Parietal lobe (tissue), 2 donors: Measurements from ENCODE around the gene ROGDI. TPM values are rescaled to one million over a fixed set of nuclear protein-coding genes. Genes with fewer than 3 reads are reported as not detected.

Source experiments
- small RNA-seq: library from RNA; depleted of rRNA; stranded (forward); fragments of <200 nt; gene quantifications from one replicate; pipeline ENCODE3, GENCODE V24; 2014; ENCODE audit warnings: low replicate concordance
- total RNA-seq: library from RNA; depleted of rRNA; stranded (reverse); fragments of >200 nt; gene quantifications from one replicate; pipeline ENCODE4 v1.2.3, GENCODE V29; 2014

ROGDI gene, protein sequence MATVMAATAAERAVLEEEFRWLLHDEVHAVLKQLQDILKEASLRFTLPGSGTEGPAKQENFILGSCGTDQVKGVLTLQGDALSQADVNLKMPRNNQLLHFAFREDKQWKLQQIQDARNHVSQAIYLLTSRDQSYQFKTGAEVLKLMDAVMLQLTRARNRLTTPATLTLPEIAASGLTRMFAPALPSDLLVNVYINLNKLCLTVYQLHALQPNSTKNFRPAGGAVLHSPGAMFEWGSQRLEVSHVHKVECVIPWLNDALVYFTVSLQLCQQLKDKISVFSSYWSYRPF
- total RNA-seq: 41.6 TPM

DNA sequence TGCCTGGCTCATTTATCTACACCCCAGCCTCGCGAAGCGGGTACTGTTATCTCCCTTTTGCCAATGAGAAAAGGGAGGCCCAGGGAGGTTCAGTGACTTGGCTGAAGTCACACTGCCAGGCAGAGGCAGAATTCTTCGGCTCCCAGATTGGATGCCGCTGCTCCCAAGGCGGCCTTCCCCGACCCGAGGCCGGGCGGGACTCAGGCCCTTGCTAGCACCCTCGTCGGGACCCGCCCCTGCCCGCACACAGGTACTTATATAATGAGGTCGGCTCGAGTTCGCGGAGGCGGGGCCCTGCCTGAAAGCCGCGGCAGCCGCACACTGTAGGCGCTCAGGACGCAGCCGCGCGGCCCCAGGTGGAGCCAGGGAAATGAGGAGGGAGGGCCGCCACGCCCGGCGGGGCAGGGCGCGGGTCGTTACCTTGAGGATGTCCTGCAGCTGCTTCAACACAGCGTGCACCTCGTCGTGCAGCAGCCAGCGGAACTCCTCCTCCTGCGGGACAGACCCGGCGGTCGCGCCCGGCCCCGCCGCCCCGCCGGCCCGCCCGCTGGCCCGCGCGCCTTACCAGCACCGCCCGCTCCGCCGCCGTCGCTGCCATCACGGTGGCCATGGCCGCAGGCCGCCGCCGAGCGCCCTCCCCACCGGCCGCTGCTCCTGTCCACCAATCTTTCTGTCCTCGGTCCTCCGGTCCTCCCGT, at the start of gene ROGDI:
TSS of gene ROGDI (minus strand) at position 672 of the 697 bp plus-strand sequence. CDS start at position 610, 62 bp downstream.

GRCh38 chr16:4846901-4847773, 44.7 kb upstream of the ROGDI start, which contains the start of the genes GLYR1 and UBN1:
GLYR1 (minus strand) TSS chr16:4847288; CDS start chr16:4847265, 23 bp downstream.
UBN1 (plus strand) TSS chr16:4847481; CDS start chr16:4852918, 5,437 bp downstream.

GRCh38 chr16:4795181-4795827, 7.1 kb downstream of the ROGDI start, which contains the start of gene SMIM22:
SMIM22 (plus strand) TSS chr16:4795369; CDS start chr16:4795735, 366 bp downstream.

DNA sequence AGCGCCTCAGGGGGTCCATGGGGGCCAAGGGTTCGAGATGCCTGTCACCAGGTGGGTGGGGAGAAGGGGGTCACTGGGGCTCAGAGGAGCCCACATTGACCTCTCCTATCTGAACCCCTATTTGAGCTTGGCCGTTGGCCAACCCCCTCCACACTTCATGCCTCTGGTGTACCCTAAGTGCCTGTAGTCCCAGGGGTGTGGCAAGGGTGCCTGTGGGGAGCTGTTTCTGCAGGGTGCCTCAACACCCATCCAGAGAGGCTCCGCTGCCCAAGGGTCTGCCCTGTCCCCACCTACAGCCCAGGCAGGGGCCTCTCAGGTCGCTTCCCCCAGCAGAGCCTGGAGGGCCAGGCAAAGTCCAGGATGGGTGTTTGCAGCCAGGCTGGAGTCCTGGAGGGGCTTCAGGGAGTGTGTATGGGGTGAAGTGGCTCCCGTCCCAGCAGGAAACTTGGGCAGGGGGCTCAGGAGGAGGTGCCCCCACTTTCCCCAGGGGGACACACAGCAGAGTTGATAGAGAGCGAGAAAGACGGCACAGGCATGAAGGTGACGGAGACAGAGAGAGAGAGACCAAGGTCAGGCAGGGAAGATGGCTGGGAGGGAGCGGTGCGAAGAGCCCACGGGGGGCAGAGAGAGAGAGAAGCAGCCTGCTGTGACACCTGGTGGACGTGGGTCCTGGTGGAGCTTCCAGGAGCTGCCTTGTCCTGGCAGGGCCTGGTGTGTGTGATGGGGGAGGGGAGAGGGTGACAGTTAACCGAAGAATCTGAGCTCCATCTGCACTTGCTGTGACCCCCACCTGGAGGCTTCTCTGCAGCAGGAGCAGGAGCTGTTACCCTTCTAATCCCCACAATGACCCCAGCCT, 14.6 kb downstream of the ROGDI start, which contains the start of gene SEPTIN12:
TSS of gene SEPTIN12 (minus strand) at position 719 of the 856 bp plus-strand sequence. CDS start at position 19, 700 bp downstream.

GRCh38 chr16:4766875-4767628, 35.4 kb downstream of the ROGDI start, which contains the start of gene ZNF500:
ZNF500 (minus strand) TSS chr16:4767162; CDS start chr16:4765978, 1,184 bp downstream.

Small RNAs within 50 kb of the gene (small RNA-seq; reads per million reads assigned to genes)
- gene RF00017: not detected

Other genes starting within 250 kb of the ROGDI start
- gene C16orf96, start 246.3 kb downstream of the ROGDI start, total RNA-seq: 0.63 TPM
- gene UBALD1, start 187.7 kb downstream of the ROGDI start, total RNA-seq: 8.5 TPM
- gene MGRN1, start 177.8 kb downstream of the ROGDI start, total RNA-seq: 65.1 TPM
- gene NUDT16L1, start 109.1 kb downstream of the ROGDI start, total RNA-seq: 32.6 TPM
- 61.3 TPM for gene ANKS3, start 68.4 kb downstream of the ROGDI start, total RNA-seq
- 0.31 TPM for gene DNAAF8, start 68.1 kb downstream of the ROGDI start, total RNA-seq
- 16.9 TPM for gene ZNF500, start 35.5 kb downstream of the ROGDI start, total RNA-seq
- gene SEPTIN12, start 14.3 kb downstream of the ROGDI start, total RNA-seq: not detected
- not detected for gene SMIM22, start 7.3 kb downstream of the ROGDI start, total RNA-seq
- 89.2 TPM for gene GLYR1, start 44.7 kb upstream of the ROGDI start, total RNA-seq
- 31.3 TPM for gene UBN1, start 44.8 kb upstream of the ROGDI start, total RNA-seq
- 0.94 TPM for gene PPL, start 134.5 kb upstream of the ROGDI start, total RNA-seq
- gene SEC14L5, start 155.7 kb upstream of the ROGDI start, total RNA-seq: 0.94 TPM
- gene NAGPA, start 231.3 kb upstream of the ROGDI start, total RNA-seq: 19.7 TPM